ENCODE results near the gene CD81. TPM values are rescaled to one million over a fixed set of nuclear protein-coding genes. Genes with fewer than 3 reads are reported as not detected.

CD81 gene
- total RNA-seq, 1 experiment from 2014 or later = 165 TPM

DNA sequence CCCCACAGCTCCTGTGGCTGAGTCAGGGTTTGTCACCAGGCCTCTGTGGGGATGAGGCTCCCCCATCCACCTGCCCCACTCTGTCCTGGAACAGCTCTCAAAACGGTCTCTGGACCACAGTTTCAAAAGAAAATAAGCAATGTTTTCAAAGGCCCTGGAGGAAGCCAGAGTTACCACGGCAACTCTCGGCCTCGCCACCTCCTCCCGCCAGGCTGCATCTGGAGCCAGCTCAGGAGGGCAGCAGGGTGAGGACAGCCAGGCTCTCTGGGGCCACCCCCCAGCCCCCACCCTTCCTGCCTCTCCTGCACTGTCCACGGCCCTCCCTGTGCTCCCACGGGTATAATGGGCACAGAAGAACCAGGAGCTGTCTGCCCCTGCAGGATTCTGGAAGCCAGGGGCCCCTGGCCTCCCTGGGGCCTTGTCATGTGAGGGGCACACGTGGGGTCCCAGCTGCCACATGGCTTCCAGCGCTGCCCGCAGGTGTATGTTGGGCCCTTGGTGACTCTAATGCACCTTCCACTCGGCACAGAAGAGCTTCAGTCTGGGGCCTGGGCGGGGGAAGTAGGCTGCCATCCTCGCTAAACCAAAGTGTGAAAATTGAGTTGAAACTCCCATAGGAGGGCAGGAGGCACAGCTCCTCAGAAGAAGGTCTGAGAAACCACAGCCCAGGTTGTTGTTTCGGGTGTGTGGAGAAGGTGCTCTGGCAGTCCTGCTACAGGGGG lies 10.3 kb downstream of the CD81 start:
- H3K27me3 ChIP-seq (ENCODE audit: control insufficient read depth, insufficient read depth, low read length) = no peaks in the 10 kb centered on the region
- DNase-seq = no peak
- H3K36me3 ChIP-seq (replicated peaks; ENCODE audit: control insufficient read depth, insufficient read depth, low read length) = no peaks in the 10 kb centered on the region; the same call in 1 of the 2 replicates
- H3K4me3 ChIP-seq (ENCODE audit: insufficient read depth, low read depth, low read length) = no peak overlapping the region

DNA sequence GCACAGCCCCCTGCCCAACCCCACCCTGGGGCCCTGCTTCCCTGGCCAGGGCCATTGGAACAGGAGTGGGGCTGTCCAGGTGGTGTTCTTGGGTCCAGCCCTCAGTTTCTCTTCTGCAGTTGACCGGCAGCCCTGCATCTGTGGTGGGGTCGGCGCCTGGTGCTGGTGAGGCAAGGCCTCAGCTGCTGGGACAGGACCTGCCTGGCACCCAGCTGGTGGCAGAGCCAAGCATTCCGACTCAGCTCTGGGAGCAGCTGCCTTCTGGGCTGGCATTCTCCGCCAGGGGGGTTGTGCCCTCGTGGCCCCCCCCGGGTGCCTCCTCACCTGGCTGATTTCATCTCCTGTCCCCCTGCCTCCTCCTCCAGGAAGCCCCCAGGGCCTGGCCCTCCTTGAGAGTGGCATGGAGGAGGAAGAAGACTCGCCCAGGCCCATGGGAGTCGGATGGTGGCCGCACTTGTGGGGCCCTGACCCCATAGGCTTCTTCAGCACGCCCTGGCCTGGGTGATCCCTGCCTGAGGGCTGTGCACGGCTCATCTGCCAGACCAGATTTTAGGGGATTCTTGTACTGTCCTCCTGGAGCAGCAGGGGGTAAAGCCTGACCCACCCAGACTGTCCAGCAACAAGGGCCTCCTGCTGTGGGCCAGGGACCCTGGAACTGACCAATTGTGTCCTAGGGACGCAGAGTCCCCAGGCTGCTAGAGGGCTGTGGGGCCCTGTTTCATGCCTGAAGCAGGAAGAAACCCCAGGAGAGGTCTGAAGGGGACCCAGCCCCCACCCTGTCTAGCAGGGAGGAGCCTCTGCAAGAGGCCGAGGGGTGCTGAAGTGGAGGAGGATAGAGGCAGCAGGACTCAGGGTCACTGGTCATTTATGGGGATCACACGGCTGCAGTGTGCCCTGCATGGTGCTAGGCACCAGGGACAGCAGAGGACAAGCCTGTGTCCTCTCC lies 11.6 kb downstream of the CD81 start:
- Histone ChIP-seq H3K4me3 (ENCODE audit: insufficient read depth, low read depth, low read length) (no peak overlapping the region), H3K36me3 (replicated peaks; ENCODE audit: control insufficient read depth, insufficient read depth, low read length) (no peaks in the 10 kb centered on the region; the same call in 1 of the 2 replicates), H3K27me3 (ENCODE audit: control insufficient read depth, insufficient read depth, low read length) (no peaks in the 10 kb centered on the region)
- no peak for DNase-seq

DNA sequence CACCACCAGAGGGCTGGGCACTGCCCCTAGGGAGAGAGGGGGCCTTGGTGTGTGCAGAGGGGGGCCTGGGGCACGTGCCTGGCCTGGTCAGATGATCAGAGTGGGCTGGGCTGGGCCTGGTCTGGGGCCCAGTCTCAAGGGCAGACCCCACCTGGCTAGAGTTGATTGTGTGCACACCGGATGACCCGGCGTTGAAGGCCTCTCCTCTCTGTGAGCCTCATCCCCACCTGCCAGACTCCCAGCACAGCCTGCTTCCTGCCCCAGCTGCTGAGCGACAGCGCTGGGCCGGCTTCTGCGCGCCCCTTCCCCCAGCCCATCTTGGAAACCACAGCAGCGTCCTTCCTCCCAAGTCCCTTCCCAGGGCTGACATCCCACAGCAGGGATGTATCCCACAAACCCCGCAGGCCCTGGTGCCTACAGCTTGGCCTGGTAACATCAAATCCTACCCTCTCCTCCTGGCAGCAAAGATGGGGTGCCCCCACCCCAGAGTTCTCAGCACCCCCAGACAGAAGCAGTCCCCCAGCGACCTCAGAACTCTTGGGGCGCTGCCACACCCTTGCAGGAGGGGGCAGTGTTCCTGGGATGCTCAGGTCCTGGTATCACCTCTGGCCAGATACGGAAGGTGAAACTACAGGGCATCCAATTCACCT lies 12.4 kb downstream of the CD81 start:
- H3K36me3 ChIP-seq (replicated peaks; ENCODE audit: control insufficient read depth, insufficient read depth, low read length) = no peaks in the 10 kb centered on the region; the same call in 1 of the 2 replicates
- no peaks in the 10 kb centered on the region for H3K27me3 ChIP-seq (ENCODE audit: control insufficient read depth, insufficient read depth, low read length)
- DNase-seq = no peak
- H3K4me3 ChIP-seq (ENCODE audit: insufficient read depth, low read depth, low read length) = no peak overlapping the region

DNA sequence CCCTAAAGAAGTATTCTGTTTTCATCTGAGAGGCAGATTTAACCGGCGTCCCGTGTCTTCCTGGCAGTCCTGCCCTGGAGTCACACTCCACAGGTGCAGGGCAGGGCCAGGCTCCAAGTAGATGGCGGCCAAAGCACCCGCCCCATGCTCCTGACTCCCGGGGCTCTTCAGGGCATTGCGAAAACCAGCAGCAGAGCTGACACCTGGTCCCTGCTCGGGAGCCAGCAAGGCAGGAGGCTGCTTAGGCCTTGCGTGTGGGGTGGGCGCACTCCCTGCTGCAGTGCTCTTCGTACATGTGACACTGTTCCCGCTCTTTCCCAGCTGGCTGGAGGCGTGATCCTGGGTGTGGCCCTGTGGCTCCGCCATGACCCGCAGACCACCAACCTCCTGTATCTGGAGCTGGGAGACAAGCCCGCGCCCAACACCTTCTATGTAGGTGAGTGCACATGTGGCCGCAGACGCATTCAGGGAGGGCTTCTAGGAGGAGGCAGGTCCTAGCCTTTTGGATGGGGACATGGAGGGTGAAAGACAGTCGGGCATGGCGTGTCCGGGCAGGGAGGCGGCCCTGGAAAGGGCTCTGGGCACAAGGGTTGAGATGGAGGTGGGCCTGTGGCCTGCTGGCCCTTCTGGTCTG lies 13.1 kb downstream of the CD81 start:
- Histone ChIP-seq H3K27me3 (ENCODE audit: control insufficient read depth, insufficient read depth, low read length) (no peaks in the 10 kb centered on the region), H3K4me3 (ENCODE audit: insufficient read depth, low read depth, low read length) (no peak overlapping the region), H3K36me3 (replicated peaks; ENCODE audit: control insufficient read depth, insufficient read depth, low read length) (no peaks in the 10 kb centered on the region; the same call in 1 of the 2 replicates)
- DNase-seq = no peak

DNA sequence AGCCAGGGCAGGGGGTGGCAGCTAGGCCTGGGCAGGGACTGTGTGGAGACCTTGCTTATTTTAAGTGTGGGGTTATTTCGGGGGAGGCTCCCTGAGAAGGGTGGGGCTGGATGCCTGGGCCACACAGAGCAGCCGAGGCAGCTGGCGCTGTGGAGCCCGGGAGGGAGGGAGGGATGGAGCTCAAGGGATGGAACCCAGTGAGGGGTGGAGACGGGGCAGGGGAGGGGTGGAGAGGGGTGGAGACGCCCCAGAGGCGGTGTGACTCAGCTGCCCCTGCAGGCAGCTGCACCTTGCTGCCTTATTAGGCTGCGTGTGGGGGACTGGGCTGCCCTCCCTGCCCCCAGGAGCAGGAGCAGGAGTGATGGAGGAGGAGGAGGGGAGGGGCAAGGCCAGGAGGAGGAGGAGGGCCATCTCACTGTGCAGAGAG lies 13.6 kb downstream of the CD81 start:
- peaks cover 3% of the 10 kb centered on the region for H3K36me3 ChIP-seq (replicated peaks; ENCODE audit: control insufficient read depth, insufficient read depth, low read length)
- no peak overlapping the region for H3K4me3 ChIP-seq (ENCODE audit: insufficient read depth, low read depth, low read length)
- no peaks in the 10 kb centered on the region for H3K27me3 ChIP-seq (ENCODE audit: control insufficient read depth, insufficient read depth, low read length)
- peak; percentile 92 for DNase-seq

DNA sequence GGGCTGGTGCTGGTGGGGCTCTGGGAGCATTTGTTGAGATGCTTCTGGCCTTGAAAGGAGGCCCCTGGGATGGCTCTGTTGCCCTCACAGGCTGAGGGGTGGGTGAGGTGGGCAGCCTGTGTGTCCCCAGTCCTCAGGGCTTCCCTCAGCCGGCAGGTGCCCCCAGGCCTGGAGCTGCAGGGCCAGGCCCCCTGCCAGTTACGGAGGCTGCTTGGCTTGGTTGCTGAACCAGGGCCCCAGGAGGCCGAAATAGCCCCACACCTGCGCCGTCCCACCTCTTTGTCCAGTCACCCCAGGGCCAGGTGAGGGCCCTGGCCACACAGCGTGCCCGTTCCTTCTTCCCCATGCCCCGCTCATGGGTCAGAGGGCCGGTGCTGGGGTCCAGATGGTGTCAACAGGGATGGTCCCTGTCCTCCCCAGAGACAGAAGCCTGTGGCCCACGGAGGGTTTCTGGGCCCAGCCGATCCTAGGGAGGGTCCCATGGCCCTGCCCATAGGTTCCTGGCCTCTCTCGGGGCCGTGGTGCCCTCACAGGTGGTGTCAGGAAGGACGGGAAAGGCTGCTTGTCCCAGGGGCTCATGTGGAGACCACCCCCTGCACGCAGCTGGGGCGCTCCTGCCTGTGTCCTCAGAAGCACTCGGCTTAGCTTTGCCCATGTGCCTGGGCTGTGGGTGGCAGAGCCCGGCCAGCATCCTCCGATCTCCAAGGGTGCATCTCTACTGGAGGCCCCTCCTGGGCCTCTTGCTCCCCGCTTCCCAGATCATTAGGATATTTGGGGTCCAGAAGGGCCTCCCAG lies 14.3 kb downstream of the CD81 start:
- Histone ChIP-seq H3K36me3 (replicated peaks; ENCODE audit: control insufficient read depth, insufficient read depth, low read length) (peaks cover 3% of the 10 kb centered on the region), H3K27me3 (ENCODE audit: control insufficient read depth, insufficient read depth, low read length) (no peaks in the 10 kb centered on the region), H3K4me3 (ENCODE audit: insufficient read depth, low read depth, low read length) (no peak overlapping the region)
- DNase-seq = no peak

DNA sequence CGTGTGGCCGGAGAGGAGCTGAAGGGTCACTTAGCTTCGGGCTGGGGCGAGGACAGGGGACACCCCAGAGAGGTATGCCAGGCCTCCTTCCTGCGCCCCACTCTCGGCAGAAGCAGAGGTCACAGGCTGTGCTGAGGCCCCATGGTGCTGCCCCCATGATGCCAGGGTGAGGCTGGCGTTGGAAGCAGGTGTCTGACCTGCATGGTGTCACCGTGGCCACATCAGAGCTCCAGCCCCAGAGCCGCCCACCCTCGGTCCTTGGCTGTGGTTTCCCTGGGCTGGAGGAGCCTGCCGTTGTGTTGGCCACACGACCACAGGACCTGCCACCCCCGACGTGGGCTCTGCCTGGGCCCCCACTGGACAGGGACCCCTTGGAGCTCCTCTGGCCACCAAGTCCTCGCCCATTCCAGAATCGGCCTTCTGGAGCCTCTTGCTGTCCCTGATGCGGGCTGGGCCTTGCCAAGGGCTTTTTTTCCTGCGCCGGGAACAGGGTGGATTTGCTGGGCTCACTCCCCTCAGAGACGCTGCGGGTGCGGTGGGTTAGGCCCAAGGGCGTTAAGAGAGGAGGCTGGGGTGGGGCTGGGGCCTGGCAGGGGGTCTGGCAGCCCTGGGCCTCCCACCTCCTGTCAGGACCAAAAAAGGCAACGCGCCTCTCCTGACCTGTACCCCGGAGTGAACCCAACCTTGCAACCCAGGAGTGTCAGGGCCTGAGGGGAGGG lies 15.3 kb downstream of the CD81 start:
- H3K4me3 ChIP-seq (ENCODE audit: insufficient read depth, low read depth, low read length) = no peak overlapping the region
- no peaks in the 10 kb centered on the region for H3K27me3 ChIP-seq (ENCODE audit: control insufficient read depth, insufficient read depth, low read length)
- peaks cover 4% of the 10 kb centered on the region for H3K36me3 ChIP-seq (replicated peaks; ENCODE audit: control insufficient read depth, insufficient read depth, low read length)
- no peak for DNase-seq

DNA sequence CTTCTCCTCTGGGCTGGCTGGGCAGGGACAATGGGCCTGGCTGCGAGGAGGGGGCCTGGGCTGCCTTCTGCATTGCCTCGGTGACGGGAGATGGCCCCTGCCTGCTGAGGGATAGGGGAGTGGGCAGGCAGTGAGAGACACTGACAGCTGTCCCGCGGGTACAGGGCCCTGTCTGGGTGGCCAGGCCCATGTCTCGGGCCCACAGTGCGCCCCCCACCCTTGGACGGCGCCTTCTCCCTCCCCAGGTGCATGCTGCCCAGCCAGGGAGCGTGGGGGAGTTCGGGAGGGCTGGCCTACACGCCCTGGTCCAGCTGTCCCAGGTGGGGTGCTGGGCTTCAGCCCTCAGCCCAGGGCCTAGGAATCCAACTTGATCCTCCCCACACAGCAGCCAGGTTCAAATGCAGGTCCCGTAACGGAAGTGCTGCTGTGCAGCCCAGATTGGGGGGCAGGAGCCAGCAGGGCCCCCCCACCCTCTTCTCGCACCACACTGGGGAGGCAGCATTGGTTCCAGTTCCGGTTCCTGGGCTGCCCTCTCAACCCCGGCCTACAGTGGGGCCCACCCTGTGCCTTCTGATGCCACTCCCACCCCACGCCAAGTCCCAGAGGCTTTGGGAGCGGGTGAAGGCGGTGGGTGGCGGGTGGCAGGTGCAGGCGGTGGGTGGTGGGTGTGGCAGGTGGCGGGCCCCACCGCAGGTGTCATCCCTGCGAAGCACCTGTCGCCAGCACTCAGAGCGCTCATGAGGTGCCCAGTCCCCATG lies 16.2 kb downstream of the CD81 start:
- Histone ChIP-seq H3K27me3 (ENCODE audit: control insufficient read depth, insufficient read depth, low read length) (no peaks in the 10 kb centered on the region), H3K4me3 (ENCODE audit: insufficient read depth, low read depth, low read length) (no peak overlapping the region), H3K36me3 (replicated peaks; ENCODE audit: control insufficient read depth, insufficient read depth, low read length) (peaks cover 4% of the 10 kb centered on the region)
- no peak for DNase-seq

DNA sequence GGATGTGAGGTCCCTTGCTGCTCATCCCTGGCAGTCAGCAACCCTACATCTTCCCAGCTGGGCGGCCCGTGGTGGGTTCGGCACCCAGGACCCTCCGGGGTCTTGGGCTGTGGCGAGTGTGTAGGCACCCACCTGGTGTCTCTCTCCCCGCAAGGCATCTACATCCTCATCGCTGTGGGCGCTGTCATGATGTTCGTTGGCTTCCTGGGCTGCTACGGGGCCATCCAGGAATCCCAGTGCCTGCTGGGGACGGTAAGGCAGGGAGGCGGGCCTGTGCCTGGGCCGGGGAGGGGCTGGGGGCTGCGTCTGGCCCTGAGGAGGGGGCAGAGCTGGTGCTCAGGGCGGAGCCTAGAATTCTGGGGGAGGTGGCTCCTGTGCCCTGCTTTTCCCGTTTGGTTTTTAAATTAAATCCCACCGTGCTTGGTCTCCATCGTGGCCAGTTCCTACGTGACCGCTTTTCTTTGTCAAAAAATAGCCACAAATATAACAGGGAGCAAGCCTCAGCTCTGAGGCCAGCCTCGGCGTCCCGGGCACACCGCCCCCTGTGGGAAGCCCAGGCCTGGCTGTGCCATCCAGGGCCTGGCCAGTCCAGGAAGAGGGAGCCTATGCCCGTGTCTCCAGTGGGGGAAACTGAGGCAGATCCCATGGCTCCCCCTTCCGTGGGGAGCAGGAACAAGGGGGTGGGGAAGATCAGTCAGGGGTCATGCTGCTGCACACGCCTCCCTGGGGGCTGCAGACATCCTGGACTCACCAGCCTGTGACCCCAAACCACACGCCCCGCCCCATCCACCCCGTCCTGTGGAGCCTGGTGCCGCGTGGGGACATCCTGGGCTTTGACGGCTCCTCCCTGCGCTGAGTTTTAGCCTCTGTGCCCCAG lies 17.1 kb downstream of the CD81 start:
- Histone ChIP-seq H3K4me3 (ENCODE audit: insufficient read depth, low read depth, low read length) (no peak overlapping the region), H3K36me3 (replicated peaks; ENCODE audit: control insufficient read depth, insufficient read depth, low read length) (peaks cover 4% of the 10 kb centered on the region), H3K27me3 (ENCODE audit: control insufficient read depth, insufficient read depth, low read length) (no peaks in the 10 kb centered on the region)
- DNase-seq = no peak

DNA sequence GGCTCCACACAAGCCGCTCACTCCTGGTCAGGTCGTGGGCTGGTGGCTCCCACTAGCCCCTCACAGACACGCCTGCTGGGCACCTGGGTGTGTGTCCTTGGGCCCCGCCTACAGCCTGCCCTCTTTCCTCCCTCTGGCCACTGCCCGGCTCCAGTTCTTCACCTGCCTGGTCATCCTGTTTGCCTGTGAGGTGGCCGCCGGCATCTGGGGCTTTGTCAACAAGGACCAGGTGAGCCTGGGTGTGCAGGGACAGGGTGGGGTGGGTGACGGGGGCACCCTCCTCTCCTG lies 17.7 kb downstream of the CD81 start:
- DNase-seq = no peak
- Histone ChIP-seq H3K27me3 (ENCODE audit: control insufficient read depth, insufficient read depth, low read length) (no peaks in the 10 kb centered on the region), H3K4me3 (ENCODE audit: insufficient read depth, low read depth, low read length) (no peak overlapping the region), H3K36me3 (replicated peaks; ENCODE audit: control insufficient read depth, insufficient read depth, low read length) (peaks cover 4% of the 10 kb centered on the region)

DNA sequence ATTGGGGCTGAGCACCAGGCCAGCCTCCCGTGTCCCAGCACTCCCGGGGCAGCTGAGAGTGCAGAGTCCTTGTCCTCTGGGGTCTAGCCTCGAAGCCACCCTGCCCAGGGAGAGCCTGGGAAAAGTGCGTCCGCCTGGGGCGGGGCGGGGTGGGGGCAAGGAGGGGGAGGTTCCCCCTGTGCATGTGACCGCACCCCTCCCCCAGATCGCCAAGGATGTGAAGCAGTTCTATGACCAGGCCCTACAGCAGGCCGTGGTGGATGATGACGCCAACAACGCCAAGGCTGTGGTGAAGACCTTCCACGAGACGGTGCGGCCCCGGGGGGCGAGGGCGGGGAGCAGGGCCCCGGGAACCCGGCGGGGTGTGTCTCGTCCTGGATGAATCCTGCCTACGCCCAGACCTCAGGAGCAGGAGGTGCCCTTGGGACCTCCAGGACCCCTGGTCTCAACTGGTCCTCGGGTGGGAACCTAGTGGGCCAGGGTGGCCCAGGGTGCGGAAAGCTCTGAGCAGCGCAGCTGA lies 18.2 kb downstream of the CD81 start:
- no peaks in the 10 kb centered on the region for H3K27me3 ChIP-seq (ENCODE audit: control insufficient read depth, insufficient read depth, low read length)
- DNase-seq = no peak
- H3K4me3 ChIP-seq (ENCODE audit: insufficient read depth, low read depth, low read length) = no peak overlapping the region
- H3K36me3 ChIP-seq (replicated peaks; ENCODE audit: control insufficient read depth, insufficient read depth, low read length) = peaks cover 4% of the 10 kb centered on the region

DNA sequence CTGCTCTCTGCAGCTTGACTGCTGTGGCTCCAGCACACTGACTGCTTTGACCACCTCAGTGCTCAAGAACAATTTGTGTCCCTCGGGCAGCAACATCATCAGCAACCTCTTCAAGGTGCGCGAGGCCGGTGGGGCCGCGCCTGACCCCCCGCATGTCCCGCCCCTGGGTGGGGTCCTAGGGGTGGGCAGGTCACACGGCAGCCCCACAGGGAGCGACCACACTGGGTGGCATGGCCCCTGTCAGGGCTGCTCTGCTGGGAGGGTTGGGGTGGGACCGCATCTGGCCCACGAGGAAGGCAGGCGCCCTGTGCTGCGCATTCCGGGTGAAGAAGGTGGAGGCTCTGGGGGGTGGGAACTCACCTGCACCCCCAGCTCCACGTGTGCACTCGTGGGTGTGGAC lies 18.7 kb downstream of the CD81 start:
- H3K4me3 ChIP-seq (ENCODE audit: insufficient read depth, low read depth, low read length) = no peak overlapping the region
- DNase-seq = no peak
- H3K36me3 ChIP-seq (replicated peaks; ENCODE audit: control insufficient read depth, insufficient read depth, low read length) = peaks cover 4% of the 10 kb centered on the region
- H3K27me3 ChIP-seq (ENCODE audit: control insufficient read depth, insufficient read depth, low read length) = no peaks in the 10 kb centered on the region
